Lower lobe of right lung (tissue), 2 donors: ENCODE measurements around the gene RAB13. TPM values are rescaled to one million over a fixed set of nuclear protein-coding genes. Genes with fewer than 3 reads are reported as not detected.

Experiments
- ATAC-seq, 2 donors: fragments of 200-7000 bp; cut with Tn5 transposase; one replicate each; pipeline ENCODE4 v1.9.1; 2020 to 2022; ENCODE audit warnings: mild to moderate bottlenecking in 2 of 2, moderate library complexity in 2 of 2
- DNase-seq: peaks from one replicate; pipeline ENCODE4 v3.0.0-alpha.2; 2020
- H3K27ac ChIP-seq: fragments of 200-600 bp; one replicate; pipeline ENCODE4 v1.8.0; 2022
- H3K27me3 ChIP-seq: fragments of 200-600 bp; one replicate; pipeline ENCODE4 v1.8.0; 2022; ENCODE audit warnings: low read depth
- H3K36me3 ChIP-seq: fragments of 200-600 bp; one replicate; pipeline ENCODE4 v1.8.0; 2022; ENCODE audit warnings: mild to moderate bottlenecking
- H3K4me1 ChIP-seq: fragments of 200-600 bp; one replicate; pipeline ENCODE4 v1.8.0; 2022
- H3K4me3 ChIP-seq: fragments of 200-600 bp; one replicate; pipeline ENCODE4 v1.8.0; 2022; ENCODE audit warnings: mild to moderate bottlenecking
- H3K9me3 ChIP-seq: fragments of 200-600 bp; one replicate; pipeline ENCODE4 v1.8.0; 2022
- CTCF ChIP-seq: fragments of 200-600 bp; IDR thresholded peaks from one replicate; pipeline ENCODE4 v1.8.0; 2022; ENCODE audit warnings: antibody characterized with exemption, mild to moderate bottlenecking
- intact Hi-C: fragments of 100-400 bp; cut with DNase I; formaldehyde crosslinking; loops from one replicate; pipeline ENCODE4 v1.11.0; 2022
- total RNA-seq: library from RNA; stranded (reverse); fragmentation: NEBNext Ultra II Directional; extraction: Animal tissue kit (Norgen Biotek cat#: 25700); gene quantifications from one replicate; pipeline ENCODE4 v1.2.1, GENCODE V29; 2021
- donor health status: DM: no; HTN: yes; CAD: no; lungs with severe emphysema.

Gene RAB13
- total RNA-seq, 1 donor from 2014 or later = 103 TPM

DNA sequence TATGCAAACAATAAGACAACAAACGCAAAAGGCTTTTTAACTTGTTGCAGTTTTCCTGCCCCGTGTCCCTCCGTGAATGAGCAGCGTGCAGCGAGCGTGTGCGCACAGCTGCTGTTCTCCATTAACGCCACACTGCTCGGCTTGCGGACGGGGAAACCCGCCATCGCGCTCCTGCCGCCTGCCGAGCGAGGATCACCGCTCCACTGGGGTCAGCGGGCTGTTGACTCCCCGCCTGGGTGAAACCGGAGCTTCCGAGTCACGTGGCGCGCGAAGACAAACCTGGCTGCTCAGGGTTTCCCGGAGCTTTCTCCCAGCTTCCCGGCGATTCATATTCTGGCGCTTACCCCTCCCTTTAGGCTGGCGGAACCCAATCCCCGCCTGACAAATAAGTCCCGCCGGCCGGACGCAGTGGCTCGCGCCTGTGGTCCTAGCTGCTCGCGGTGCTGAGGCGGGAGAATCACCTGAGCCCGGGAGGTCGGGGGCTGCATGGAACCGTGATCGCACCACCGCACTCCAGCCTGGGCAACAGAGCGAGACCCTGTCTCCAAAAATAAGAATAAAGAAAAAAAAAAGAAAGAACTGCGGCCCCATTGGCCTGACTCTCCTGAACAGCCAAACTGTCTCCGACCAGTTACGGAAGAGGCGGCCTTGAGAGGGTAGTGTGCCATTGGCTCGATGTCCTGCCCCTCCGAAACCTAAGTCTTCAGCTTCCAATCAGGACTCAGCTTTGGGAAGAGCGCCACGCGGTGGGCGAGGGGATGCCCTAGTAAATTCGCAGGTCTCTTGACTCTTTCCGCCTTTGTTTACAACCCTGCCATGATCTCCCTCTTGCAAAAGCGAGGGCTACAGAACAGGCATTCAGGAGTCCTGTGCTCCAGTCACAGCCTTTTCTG is 18.8 kb downstream of the RAB13 start, which contains the start of gene CREB3L4:
TSS of gene CREB3L4 (plus strand) at position 796 of the 893 bp plus-strand sequence. CDS start 624 bp downstream, outside the sequence.
- ATAC-seq (peak; percentile 90 to 91), DNase-seq (peak; percentile 93)
- TF ChIP-seq CTCF = peak; percentile 50
- peak within 1 kb of the TSS; percentile 94 for H3K27ac ChIP-seq
- H3K9me3 ChIP-seq = no peaks in the 10 kb centered on the region
- peak within 1 kb of the TSS; percentile 73 for H3K4me3 ChIP-seq
- intact Hi-C loops = no loop called here
- H3K27me3 ChIP-seq = no peaks in the 10 kb centered on the region
- H3K4me1 ChIP-seq = peaks cover 39% of the 10 kb centered on the region
- no peaks in the 10 kb centered on the region for H3K36me3 ChIP-seq

DNA sequence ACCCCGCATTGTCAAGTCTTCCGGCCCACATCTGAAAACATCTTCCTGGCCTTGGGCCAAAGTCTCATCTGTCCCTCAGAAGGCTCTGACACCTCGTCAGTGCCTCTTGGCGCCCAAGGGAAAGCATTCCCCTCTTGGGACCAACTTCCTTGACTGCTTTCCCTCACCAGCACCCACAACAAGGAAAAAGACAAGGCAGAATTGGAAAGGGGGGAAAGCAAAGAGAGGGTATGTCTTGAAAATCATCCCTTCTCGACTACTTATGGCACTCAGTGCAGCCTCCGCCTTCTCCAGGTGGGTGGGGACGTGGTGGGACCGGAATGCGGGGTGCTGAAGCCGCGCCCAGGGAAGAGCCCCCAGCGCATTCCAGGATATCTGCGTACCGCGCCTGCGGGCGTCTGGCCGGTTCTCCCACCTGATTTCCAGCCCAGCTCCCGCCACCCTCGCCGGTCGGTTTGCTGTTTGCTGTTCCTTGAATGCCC is 22.2 kb downstream of the RAB13 start:
- peak overlapping the region; percentile 96 for H3K27ac ChIP-seq
- peaks cover 28% of the 10 kb centered on the region for H3K36me3 ChIP-seq
- no peak for TF ChIP-seq CTCF
- H3K4me3 ChIP-seq = peak overlapping the region; percentile 81
- no peaks in the 10 kb centered on the region for H3K27me3 ChIP-seq
- H3K4me1 ChIP-seq = peaks cover 71% of the 10 kb centered on the region
- DNase-seq (peak; percentile 73), ATAC-seq (peak; percentile 31 to 37)
- intact Hi-C loops = no loop called here
- no peaks in the 10 kb centered on the region for H3K9me3 ChIP-seq

DNA sequence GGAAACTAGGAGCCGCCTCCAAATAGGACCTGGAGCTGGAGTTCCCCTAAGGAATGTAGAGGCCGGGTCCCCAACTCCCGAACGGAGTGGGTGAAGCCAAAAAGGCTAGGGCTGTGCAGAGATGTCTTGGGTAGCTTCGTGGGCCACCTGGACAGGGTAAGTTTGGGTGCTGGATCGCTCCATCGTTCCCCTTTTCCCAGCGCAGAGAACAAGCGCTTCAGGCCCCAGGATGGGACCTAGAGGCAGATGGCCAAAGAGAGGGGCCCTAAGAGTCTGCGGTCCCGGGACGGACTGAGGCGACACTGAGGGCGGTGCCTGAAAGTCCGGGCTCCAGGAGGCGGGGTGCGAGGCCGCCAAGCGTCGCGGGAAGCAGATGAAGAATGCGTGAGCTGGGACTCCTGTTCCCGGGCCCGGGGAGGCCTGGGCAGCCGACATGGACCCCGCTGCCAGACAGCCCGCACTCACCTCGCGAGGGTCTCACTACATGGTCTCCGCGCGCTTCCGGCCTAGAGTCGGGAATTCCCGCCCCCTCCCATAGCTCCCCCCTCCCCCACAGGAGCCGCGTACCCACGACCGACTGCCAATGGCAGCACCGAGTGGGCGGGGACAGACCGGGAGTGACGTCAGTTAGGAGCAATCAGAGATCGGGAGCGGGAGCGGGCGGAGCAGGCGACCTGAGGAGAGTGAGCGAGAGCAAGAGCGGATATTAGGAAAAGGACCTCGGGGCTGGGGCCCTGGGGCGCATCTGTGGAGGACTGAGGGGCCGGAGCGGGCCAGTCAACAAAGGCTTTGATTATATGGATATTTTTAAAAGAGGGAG is 22.9 kb downstream of the RAB13 start, which contains the start of gene SLC39A1:
TSS of gene SLC39A1 (minus strand) at position 508 of the 820 bp plus-strand sequence. CDS start 822 bp downstream, outside the sequence.
- intact Hi-C loops = no loop called here
- Histone ChIP-seq H3K27ac (peak within 1 kb of the TSS; percentile 96), H3K4me1 (peaks cover 67% of the 10 kb centered on the region), H3K9me3 (no peaks in the 10 kb centered on the region), H3K4me3 (peak within 1 kb of the TSS; percentile 81), H3K36me3 (peaks cover 28% of the 10 kb centered on the region), H3K27me3 (no peaks in the 10 kb centered on the region)
- peak; percentile 89 for ATAC-seq
- TF ChIP-seq CTCF = no peak
- DNase-seq = peak; percentile 98

DNA sequence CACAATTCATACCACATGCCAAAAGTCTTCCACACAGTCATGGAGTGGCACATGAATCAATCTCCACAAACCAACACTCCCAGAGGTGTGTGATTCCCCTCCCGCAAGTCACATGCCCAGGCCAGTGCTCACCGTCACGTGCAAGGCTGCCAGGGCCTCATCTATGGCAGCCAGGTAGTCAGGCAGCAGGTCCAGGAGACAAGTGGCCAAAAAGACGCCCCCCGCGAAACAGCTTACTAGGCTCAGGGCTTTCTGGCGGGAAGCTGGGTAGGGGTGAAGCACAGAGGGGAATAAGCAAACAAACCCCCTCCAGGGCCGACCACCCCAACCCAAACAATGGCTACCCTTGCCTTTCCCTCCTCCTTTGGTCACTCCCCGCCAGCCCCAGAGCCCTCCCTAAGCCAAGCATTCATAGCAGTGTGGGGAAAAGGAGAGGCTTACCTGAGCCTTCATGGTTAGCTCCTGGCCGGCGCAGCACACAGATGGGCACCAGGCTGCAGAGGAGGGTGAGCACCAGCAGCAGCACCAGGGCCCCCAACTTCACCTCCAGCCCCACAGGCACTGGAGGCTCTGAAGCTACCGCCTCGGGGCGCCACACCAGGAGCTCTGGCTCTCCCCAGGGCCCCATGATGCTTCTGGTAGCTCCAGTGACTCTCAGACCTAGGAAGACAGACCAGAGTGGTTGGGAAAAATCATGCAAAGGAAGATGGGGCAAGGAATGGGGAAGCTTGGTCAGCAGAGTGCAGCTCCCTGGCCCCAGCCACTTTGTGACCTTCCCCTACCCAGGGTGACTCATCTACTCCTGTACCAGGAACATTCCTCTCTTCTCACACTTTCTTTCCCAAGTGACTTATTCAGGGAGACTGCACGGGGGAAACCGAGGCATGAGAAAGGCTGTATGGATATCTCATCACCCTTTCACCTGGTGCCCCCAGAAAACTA is 23.8 kb downstream of the RAB13 start:
- TF ChIP-seq CTCF = no peak
- peak overlapping the region; percentile 96 for H3K27ac ChIP-seq
- H3K4me1 ChIP-seq = peaks cover 68% of the 10 kb centered on the region
- H3K27me3 ChIP-seq = no peaks in the 10 kb centered on the region
- DNase-seq = peak; percentile 61
- H3K9me3 ChIP-seq = no peaks in the 10 kb centered on the region
- intact Hi-C loops = no loop called here
- H3K36me3 ChIP-seq = peaks cover 28% of the 10 kb centered on the region
- peak; percentile 6 to 34 for ATAC-seq
- H3K4me3 ChIP-seq = peak overlapping the region; percentile 81
